ENCODE measurements around the gene GABRB1. TPM values are rescaled to one million over a fixed set of nuclear protein-coding genes. Genes with fewer than 3 reads are reported as not detected.

Gene GABRB1
- total RNA-seq, 1 donor from 2014 or later, result 0.29 TPM

DNA sequence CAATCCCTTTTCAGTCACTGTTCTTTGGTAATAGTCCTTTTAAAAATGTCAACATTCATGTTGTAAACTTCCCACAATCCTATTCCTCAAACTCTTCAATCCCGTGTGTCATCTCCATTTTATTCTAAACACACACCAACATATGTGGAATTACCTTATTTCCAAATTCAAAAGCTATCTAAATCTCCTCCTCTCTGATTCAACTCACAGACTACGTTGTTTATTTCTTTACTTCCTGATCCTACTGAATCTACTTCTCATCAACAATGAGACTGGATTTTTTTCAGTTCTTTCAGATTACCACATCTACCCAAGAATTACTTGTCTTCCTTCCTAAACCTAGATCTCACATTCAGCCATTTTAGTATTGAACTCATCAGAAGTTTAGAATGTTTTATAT is 188.2 kb downstream of the GABRB1 start:
- no peak for DNase-seq (ENCODE audit: low read depth)
- H3K4me3 ChIP-seq (ENCODE audit: low read depth, low read length), result no peak overlapping the region
- TF ChIP-seq, protein P1, sequence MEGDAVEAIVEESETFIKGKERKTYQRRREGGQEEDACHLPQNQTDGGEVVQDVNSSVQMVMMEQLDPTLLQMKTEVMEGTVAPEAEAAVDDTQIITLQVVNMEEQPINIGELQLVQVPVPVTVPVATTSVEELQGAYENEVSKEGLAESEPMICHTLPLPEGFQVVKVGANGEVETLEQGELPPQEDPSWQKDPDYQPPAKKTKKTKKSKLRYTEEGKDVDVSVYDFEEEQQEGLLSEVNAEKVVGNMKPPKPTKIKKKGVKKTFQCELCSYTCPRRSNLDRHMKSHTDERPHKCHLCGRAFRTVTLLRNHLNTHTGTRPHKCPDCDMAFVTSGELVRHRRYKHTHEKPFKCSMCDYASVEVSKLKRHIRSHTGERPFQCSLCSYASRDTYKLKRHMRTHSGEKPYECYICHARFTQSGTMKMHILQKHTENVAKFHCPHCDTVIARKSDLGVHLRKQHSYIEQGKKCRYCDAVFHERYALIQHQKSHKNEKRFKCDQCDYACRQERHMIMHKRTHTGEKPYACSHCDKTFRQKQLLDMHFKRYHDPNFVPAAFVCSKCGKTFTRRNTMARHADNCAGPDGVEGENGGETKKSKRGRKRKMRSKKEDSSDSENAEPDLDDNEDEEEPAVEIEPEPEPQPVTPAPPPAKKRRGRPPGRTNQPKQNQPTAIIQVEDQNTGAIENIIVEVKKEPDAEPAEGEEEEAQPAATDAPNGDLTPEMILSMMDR (conservative IDR thresholded peaks at IDR 0.05; ENCODE audit: low read depth, low read length), result no peak

DNA sequence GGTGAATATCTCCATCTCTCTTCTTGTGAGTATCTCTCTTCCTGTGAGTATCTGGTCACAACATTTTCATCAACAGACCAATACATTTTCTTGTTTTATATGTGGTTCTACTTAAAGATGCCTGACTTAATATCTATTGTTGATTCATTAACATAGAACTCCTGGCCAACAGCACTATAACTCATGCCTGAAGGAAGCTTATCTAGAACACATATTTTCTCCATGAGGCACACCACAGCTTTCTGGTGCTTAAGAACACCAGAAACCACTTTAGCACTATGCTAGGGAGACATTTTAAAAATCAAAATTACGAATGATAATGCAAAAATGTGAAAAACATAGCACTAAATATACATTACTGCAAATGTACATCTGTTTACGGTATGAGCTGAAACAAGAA is 190.4 kb downstream of the GABRB1 start:
- DNase-seq (ENCODE audit: low read depth), result no peak
- no peak overlapping the region for H3K4me3 ChIP-seq (ENCODE audit: low read depth, low read length)
- TF ChIP-seq, protein P1 (conservative IDR thresholded peaks at IDR 0.05; ENCODE audit: low read depth, low read length), result no peak

DNA sequence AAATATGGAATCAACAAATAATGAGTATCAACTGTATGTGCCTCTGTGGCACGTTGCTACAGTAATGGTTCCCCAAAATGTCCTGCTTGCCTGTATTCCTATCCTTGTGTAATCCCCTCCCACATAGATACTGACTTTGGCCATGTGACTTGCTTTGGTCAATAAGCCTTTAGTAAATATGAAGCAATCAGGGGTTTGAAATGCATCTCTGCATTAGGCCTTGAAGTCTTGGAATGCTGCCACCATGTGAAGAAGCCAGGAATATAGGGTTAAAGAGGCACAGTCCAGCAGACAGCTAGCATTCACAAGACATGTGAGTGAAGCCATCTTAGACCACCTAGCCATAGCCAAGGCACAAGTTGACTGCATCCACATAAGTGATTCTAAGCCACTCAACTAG is 190.9 kb downstream of the GABRB1 start:
- TF ChIP-seq, protein P1 (conservative IDR thresholded peaks at IDR 0.05; ENCODE audit: low read depth, low read length), result no peak
- no peak for DNase-seq (ENCODE audit: low read depth)
- no peak overlapping the region for H3K4me3 ChIP-seq (ENCODE audit: low read depth, low read length)

DNA sequence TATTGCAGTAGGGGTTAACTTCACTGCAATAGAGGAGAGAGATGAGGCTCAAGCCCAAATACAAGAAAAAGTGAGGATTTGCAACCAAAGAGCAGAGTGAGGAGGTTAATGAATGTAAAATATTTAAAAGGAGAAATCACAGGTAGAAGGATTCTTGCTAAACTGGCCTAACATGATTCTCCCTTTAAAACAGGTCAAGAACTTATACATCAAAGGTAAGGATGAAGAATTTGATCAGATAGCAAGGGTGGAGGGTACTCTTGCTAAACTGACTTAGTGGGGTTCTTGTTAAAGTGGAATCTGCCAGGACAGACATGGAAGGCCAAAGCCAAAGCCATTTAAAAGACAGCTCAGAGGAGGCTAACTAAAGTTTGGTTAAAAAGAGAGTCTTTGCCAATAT is 193.0 kb downstream of the GABRB1 start:
- DNase-seq (ENCODE audit: low read depth), result no peak
- TF ChIP-seq, protein P1 (conservative IDR thresholded peaks at IDR 0.05; ENCODE audit: low read depth, low read length), result no peak
- H3K4me3 ChIP-seq (ENCODE audit: low read depth, low read length), result no peak overlapping the region

DNA sequence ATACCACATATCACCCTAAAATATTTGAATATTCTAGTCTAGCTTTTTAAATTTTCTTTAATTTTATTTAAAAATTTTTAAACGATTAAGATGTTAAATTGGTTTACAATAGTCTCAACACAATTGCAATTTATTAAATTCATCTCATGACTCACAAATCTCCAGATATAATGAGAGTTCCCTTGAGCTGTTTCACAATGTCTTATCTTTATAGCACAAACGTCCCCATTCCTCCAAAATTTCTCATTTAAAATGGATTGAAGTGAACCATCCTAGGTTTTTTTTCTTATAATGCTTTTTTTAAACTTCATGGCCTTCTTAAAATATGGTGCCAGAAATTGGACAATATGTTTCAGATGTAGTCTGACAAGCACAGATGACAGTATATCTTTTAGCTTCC is 204.4 kb downstream of the GABRB1 start:
- DNase-seq (ENCODE audit: low read depth), result no peak
- TF ChIP-seq, protein P1 (conservative IDR thresholded peaks at IDR 0.05; ENCODE audit: low read depth, low read length), result no peak
- H3K4me3 ChIP-seq (ENCODE audit: low read depth, low read length), result no peak overlapping the region

DNA sequence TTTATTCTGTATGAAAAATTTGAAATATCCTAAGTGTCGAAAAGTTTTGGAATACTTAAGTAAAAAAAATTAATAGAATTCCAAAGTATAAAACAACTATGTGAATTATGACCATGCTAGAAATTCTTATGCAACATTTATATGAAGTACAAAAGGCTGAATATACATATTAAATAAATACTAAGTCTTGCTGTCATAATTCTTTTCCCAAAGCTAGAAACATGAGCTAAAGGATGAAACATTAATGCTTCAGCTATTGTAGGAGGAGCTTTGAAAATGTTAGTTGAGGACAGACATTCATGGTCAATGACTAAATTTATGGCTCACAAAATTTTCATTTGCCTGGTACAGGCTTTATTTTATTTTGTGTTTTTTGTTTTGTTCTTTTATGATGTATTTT is 207.3 kb downstream of the GABRB1 start:
- DNase-seq (ENCODE audit: low read depth), result no peak
- no peak overlapping the region for H3K4me3 ChIP-seq (ENCODE audit: low read depth, low read length)
- TF ChIP-seq, protein P1 (conservative IDR thresholded peaks at IDR 0.05; ENCODE audit: low read depth, low read length), result no peak

DNA sequence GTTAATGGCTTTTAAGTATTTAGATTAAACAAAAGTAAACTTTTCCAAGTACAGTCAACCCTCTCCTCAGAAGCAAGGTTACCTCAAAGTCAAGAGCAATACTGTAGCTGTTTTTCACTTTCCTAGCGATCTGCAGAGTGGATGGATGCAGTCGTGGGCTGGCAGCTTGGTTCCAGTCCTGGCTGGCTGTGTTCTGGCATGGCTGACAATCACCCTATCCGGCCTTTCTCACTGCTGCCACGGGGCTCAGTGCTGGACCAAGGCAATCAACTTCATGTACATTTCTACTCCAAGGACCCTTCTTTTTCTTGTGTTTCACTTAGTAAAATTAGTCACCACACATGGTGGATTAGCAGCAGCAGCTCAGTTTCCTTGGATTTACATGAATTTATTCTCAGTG is 208.3 kb downstream of the GABRB1 start:
- no peak for DNase-seq (ENCODE audit: low read depth)
- no peak overlapping the region for H3K4me3 ChIP-seq (ENCODE audit: low read depth, low read length)

More for the DNA sequence above, 208.3 kb downstream of the GABRB1 start:
- TF ChIP-seq, protein P1 (conservative IDR thresholded peaks at IDR 0.05; ENCODE audit: low read depth, low read length), result no peak
